Non-pigmented ciliary epithelial cell (primary cell): ENCODE measurements around the gene TRAPPC13.
"Not testable (repeated sequence)": the region's sequence is repeated elsewhere in the genome, so short reads cannot be mapped to it uniquely, and the experiment has no call there.

Experiments
- DNase-seq: peaks from one replicate; pipeline ENCODE4 v3.0.0-alpha.2; 2010; ENCODE audit warnings: low read depth

TRAPPC13 gene

GRCh38 chr5:65624571-65625555 lies at the start of gene TRAPPC13, which contains the start of gene SHLD3:
TRAPPC13 (plus strand) TSS chr5:65625027; CDS start chr5:65625061, 34 bp downstream.
SHLD3 (plus strand) TSS chr5:65625027; CDS start chr5:65629588, 4,561 bp downstream.
- peak; percentile 45 for DNase-seq

- no peak for DNase-seq
Observed at GRCh38 chr5:65577141-65577540, 47.7 kb upstream of the TRAPPC13 start.

- no peak for DNase-seq
Observed at GRCh38 chr5:65588694-65589093, 36.1 kb upstream of the TRAPPC13 start.

- not testable (repeated sequence) for DNase-seq
Observed at GRCh38 chr5:65601761-65602160, 23.1 kb upstream of the TRAPPC13 start.

GRCh38 chr5:65611524-65611923 lies 13.3 kb upstream of the TRAPPC13 start:
- peak; percentile 58 for DNase-seq

GRCh38 chr5:65612298-65612907 lies 12.4 kb upstream of the TRAPPC13 start:
- DNase-seq = no peak

- DNase-seq = no peak
Observed at GRCh38 chr5:65620021-65620420, 4.8 kb upstream of the TRAPPC13 start.

GRCh38 chr5:65621961-65622360 lies 2.9 kb upstream of the TRAPPC13 start:
- DNase-seq = not testable (repeated sequence)

- no peak for DNase-seq
Observed at GRCh38 chr5:65623482-65623881, 1.3 kb upstream of the TRAPPC13 start.

GRCh38 chr5:65624025-65624570 lies 729 bp upstream of the TRAPPC13 start, which contains the start of gene TRIM23:
TRIM23 (minus strand) TSS chr5:65624333; CDS start chr5:65624274, 59 bp downstream.
- peak; percentile 77 for DNase-seq

- no peak for DNase-seq
Observed at GRCh38 chr5:65625743-65626142, 916 bp downstream of the TRAPPC13 start.

- DNase-seq = no peak
Observed at GRCh38 chr5:65630981-65631380, 6.2 kb downstream of the TRAPPC13 start.

GRCh38 chr5:65640240-65640639 lies 15.4 kb downstream of the TRAPPC13 start:
- DNase-seq = no peak

- no peak for DNase-seq
Observed at GRCh38 chr5:65646938-65647337, 22.1 kb downstream of the TRAPPC13 start.

GRCh38 chr5:65647941-65648340 lies 23.1 kb downstream of the TRAPPC13 start:
- DNase-seq = no peak

GRCh38 chr5:65651144-65651543 lies 26.3 kb downstream of the TRAPPC13 start:
- no peak for DNase-seq

- no peak for DNase-seq
Observed at GRCh38 chr5:65654713-65655112, 29.9 kb downstream of the TRAPPC13 start.

GRCh38 chr5:65663804-65664521 lies 39.1 kb downstream of the TRAPPC13 start:
- DNase-seq = no peak

GRCh38 chr5:65668696-65669095 lies 43.9 kb downstream of the TRAPPC13 start:
- DNase-seq = no peak

GRCh38 chr5:65672796-65673195 lies 48.0 kb downstream of the TRAPPC13 start:
- peak; percentile 45 for DNase-seq

- no peak for DNase-seq
Observed at GRCh38 chr5:65674749-65675148, 49.9 kb downstream of the TRAPPC13 start.

GRCh38 chr5:65676056-65676455 lies 51.2 kb downstream of the TRAPPC13 start:
- DNase-seq = not testable (repeated sequence)
